HG03378 (cell line): ENCODE data around the gene LRBA.

ENCODE experiments used
- ATAC-seq: cut with Tn5 transposase; IDR thresholded peaks from one replicate; pipeline ENCODE4 v1.9.1; 2021; ENCODE audit warnings: mild to moderate bottlenecking, moderate library complexity; ENCODE audit not compliant: unreplicated experiment

LRBA gene

GRCh38 chr4:150256841-150257730 lies 758.0 kb downstream of the LRBA start:
- no peak for ATAC-seq

- no peak for ATAC-seq
These were observed 758.9 kb downstream of the LRBA start for GRCh38 chr4:150256225-150256620.

- ATAC-seq, result no peak
These were observed 759.4 kb downstream of the LRBA start for GRCh38 chr4:150255610-150256224.

- no peak for ATAC-seq
These were observed 761.0 kb downstream of the LRBA start for GRCh38 chr4:150253965-150254630.

GRCh38 chr4:150253416-150253815 lies 761.7 kb downstream of the LRBA start:
- no peak for ATAC-seq

GRCh38 chr4:150252741-150253140 lies 762.3 kb downstream of the LRBA start:
- ATAC-seq, result no peak

GRCh38 chr4:150252306-150252705 lies 762.8 kb downstream of the LRBA start:
- no peak for ATAC-seq

- no peak for ATAC-seq
These were observed 763.3 kb downstream of the LRBA start for GRCh38 chr4:150251752-150252190.

GRCh38 chr4:150250998-150251651 lies 764.0 kb downstream of the LRBA start:
- ATAC-seq, result no peak

GRCh38 chr4:150250293-150250997 lies 764.6 kb downstream of the LRBA start:
- ATAC-seq, result no peak

- ATAC-seq, result no peak
These were observed 766.9 kb downstream of the LRBA start for GRCh38 chr4:150248181-150248580.

- ATAC-seq, result no peak
These were observed 767.9 kb downstream of the LRBA start for GRCh38 chr4:150247184-150247583.

GRCh38 chr4:150244600-150244999 lies 770.5 kb downstream of the LRBA start:
- no peak for ATAC-seq

- no peak for ATAC-seq
These were observed 771.2 kb downstream of the LRBA start for GRCh38 chr4:150243932-150244331.

- ATAC-seq, result no peak
These were observed 772.1 kb downstream of the LRBA start for GRCh38 chr4:150242820-150243458.

GRCh38 chr4:150240011-150240410 lies 775.1 kb downstream of the LRBA start:
- ATAC-seq, result no peak

GRCh38 chr4:150238591-150238990 lies 776.5 kb downstream of the LRBA start:
- ATAC-seq, result no peak

- no peak for ATAC-seq
These were observed 777.8 kb downstream of the LRBA start for GRCh38 chr4:150237110-150237872.

GRCh38 chr4:150236626-150237025 lies 778.5 kb downstream of the LRBA start:
- ATAC-seq, result no peak
